HUDEP-2 (cell line): ENCODE measurements around the gene IPO7.
"Not testable (repeated sequence)": the region's sequence is repeated elsewhere in the genome, so short reads cannot be mapped to it uniquely, and the experiment has no call there.

ENCODE experiments used
- DNase-seq, 76 experiments: peaks; one replicate each; lab custom pipeline; 2025; ENCODE audit not compliant: unreplicated experiment in 76 of 76; lab: John Stamatoyannopoulos, UW

IPO7 gene

DNA sequence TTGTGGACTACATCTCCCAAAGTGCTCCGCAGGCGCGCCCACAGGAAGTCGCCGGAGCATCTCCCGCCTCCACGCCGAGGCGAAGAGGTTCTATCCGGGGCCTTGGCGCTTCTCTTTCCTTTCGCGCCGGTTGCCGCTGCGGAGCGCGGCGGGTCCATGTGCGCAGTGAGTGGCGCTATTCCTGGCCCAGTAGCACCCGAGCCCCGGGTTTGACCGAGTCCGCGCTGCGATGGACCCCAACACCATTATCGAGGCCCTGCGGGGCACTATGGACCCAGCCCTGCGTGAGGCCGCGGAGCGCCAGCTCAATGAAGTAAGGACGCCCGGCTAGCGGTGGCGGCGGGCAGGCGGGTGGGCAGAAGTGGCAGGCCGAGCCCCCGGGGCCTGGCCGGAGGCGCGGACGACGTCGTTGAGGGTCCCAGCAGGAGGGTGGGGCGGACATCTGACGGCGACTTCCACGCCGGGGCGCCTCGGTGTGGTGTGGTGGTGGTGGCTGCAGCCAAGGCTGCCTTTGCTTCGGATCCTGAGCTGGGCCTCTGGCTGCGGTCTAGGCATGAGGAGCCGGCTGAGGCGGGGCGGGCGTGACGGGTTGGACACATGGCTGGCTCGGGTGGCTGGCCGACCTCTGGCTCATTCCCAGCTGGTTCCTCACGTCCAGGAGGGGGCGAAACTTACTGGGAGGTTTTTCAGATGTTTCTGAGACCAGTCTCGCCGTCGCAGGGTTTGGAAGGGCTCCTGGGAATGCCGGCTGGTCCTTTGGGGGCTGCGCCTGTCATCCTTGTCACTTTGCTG, at the start of gene IPO7:
Gene IPO7, plus strand, starts transcription at position 118 of the 792 bp plus-strand sequence. Its CDS starts 112 bp downstream, at position 230.
- DNase-seq, result peak in 75 of 76 experiments; percentile 44 to 91 (median 82)

DNA sequence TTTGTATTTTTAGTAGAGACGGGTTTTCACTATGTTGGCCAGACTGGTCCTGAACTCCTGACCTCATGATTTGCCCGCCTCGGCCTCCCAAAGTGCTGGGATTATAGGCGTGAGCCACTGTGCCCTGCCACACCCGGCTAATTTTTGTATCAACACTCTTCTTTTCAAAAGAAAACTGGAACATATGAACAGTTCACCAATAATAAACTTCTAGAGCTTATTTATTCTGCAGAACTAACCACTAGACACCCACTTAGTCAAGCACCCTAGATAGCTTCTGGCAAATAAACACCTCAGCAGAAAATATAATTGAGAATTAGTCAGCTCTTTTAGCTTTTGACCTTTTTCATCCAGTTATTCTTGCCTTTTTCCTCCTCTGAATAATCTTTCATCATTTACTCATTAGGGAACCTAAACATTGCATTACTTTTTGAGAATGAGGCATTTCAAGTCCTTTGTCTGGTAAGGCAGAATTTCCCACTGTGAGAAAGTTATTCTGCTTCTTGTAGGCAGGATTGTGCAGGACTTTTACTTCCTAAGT, 42.7 kb upstream of the IPO7 start:
- no peak for DNase-seq

- no peak for DNase-seq
These were observed 40.3 kb upstream of the IPO7 start for GRCh38 chr11:9344061-9344680.

DNA sequence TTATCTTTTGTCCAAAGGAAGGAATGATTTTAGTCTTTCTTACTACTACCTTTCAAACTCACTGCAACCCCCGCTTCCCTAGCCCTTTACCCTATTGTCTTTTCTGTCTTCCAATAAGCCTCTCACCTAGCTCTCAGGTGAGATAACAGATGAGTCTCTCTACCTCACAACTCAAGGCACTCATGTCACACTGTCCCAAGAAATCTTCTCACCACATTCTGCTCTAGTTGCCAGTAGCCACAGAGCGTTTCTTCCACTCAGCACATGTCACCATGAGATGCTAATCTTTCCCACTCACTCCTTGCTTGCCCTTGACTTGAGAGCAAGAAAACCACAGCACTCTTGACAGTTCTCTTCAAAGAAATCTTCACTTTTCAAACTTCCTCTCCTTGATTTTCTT, 37.4 kb upstream of the IPO7 start:
- DNase-seq, result peak in 13 of 76 experiments; percentile 3 to 44 (median 15)

- not testable (repeated sequence) for DNase-seq
These were observed 36.7 kb upstream of the IPO7 start for GRCh38 chr11:9347779-9348178.

DNA sequence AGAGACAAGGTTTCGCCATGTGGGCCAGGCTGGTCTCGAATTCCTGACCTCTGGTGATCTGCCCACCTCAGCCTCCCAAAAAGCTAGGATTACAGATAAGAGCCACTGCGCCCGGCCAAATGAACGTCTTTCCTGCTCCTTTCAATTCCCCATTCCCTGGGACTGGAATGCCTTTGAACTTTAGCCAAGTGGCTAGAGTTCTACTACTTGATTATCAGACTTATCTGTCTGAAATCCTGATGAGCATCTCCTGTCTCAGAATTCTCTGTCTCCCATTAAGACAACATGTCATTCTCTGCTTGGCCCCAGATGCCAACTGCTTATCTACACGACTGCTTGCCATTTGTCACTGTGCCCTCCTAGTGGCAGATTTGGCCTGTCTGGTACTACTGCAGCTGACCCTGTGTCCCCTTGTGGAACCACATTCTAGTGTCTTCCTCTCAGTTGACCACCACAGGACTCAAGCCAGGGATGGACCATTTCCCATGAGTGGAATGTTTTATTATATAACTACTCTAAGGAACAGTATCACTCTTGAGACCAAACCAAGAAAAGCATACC, 33.1 kb upstream of the IPO7 start:
- peak in 2 of 76 experiments; percentile 1 to 2 for DNase-seq

GRCh38 chr11:9357041-9357440, 27.4 kb upstream of the IPO7 start:
- DNase-seq, result no peak

- DNase-seq, result not testable (repeated sequence)
These were observed 23.4 kb upstream of the IPO7 start for GRCh38 chr11:9360862-9361622.

DNA sequence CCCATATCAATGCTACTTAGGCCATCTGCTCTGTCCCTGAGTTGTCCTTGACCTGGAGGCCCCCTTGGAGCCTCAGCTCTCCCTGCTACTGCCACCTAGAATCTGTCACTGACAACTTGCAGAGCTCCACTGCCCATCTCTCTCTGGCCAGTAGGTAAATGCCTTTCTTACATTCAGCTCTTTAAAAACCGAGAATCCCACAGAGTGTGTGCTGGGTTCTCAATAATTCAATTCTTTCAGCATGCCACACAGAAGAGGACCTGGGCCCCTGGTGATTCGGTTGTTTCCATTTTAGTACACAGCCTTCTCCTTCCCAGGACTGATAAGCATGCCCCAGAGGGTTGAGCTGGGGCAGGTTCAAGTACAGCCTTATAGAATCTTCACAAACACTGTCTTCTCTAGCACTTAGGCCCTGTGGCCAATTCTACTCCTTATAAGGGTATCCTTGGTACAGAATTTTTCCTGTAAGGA, 22.0 kb upstream of the IPO7 start:
- DNase-seq, result peak in 7 of 76 experiments; percentile 2 to 19 (median 5)

DNA sequence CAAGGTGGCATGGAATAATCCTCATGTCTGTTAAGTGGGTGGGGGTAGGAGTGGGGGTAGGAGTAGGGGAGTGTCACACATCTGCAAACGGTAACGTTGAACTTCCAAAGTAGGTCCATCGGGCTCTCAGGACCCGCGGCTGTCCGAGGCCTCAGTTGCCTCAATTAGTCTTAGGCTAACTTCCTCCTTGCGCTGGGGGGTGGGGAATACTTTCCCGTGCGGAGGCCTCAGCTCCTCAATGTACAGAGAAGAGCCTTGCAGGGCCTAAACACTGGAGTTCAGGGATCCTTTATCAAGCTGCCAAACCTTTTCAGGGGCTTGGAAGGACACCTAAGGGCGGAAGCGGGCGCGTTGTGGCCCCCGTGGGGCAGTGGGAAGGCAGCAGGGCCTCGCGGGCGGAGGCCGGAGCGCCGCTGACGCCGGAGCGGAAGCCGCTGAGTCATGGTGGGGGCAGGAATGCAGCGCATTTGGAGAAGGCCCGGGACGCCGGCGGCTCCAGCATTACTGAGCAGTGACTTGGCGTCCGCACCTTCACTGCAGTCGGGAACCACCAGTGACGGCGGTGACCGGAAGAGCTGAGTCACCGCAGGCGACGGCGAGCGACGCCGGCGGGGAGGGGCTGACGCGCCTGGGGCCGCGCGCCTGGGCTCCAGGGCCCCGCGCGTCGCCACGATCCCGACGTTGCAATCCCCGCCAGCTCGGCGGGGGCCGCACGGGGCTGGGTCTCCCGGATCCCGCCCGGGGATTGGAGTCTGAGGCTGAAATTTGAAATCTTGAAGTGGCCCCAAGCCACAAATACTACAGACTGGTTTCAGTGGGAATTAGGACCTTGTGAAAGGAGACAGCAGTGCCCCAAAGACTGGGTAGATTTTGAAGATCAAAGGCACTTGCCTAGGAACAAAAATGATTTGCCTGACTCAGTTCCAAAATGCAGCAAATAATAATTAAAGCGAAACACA, 20.2 kb upstream of the IPO7 start:
- DNase-seq, result peak in 74 of 76 experiments; percentile 35 to 92 (median 84)

DNA sequence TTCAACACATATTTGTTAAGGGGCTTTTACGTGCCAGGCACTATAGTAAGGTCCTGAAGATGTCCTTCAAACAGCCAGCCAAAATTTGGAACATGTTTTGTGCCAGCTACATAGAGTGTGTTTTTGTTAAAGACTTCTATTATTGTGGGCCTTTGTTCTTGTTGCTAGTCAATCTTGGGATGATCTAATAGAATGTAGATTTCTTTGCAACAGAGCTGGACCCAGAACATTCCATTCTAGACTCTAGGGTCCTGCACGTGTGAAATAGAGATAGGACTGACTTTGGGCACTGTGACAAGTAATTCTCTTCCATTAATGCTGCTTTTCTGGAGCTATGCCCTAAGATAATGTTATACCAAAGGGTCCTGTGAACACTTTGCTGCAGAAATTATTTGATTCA, 16.9 kb upstream of the IPO7 start:
- peak in 12 of 76 experiments; percentile 5 to 43 (median 20) for DNase-seq

- DNase-seq, result no peak
These were observed 7.4 kb upstream of the IPO7 start for GRCh38 chr11:9377036-9377435.

- DNase-seq, result no peak
These were observed 5.4 kb upstream of the IPO7 start for GRCh38 chr11:9379041-9379440.

- no peak for DNase-seq
These were observed 3.7 kb upstream of the IPO7 start for GRCh38 chr11:9380773-9381172.

DNA sequence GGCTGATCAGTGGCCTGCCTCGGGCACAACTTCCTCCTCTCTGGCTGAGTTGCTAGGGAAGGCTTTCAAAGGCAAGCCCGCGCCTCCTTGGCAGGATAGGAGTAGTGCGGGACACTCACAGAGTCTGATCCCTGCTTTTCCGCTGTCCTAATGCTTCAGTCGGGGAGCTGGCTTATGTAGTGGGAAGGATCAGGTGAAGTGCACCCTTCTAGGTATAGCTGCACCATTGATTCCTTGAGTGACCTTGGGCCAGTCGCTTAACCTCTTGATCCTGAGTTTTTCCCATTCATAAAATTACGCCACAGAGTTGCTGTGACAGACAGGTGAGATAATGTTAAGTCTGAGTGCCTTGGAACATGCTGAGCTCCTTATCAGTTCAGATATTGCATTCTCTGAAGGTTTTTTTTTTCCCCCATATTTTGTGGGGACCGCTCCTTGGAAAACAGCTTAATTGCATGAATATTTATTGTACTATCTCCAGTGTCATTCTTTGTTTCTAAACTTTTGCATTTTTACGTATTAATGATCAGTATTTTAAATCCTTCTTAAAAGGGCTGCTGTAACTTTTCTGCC, 961 bp downstream of the IPO7 start:
- peak in 24 of 76 experiments; percentile 6 to 59 (median 38) for DNase-seq

- DNase-seq, result no peak
These were observed 1.6 kb downstream of the IPO7 start for GRCh38 chr11:9386086-9386485.

- DNase-seq, result no peak
These were observed 2.4 kb downstream of the IPO7 start for GRCh38 chr11:9386901-9387300.

DNA sequence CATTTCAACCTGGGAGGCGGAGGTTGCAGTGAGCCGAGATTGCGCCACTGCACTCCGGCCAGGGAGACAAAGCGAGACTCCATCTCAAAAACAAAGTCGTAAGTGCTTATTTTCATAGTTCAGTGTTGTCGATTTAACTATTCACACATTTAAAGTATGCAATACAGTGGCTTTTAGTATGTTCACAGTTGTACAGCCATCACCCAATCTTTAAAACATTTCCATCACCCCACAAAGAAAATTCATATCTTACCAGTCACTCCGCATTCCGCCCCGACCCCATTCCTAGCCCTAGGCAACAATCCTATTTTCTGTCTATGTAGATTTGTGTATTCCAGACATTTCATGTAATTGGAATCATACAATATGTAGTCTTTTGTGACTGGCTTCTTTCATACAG, 11.9 kb downstream of the IPO7 start:
- DNase-seq, result no peak

DNA sequence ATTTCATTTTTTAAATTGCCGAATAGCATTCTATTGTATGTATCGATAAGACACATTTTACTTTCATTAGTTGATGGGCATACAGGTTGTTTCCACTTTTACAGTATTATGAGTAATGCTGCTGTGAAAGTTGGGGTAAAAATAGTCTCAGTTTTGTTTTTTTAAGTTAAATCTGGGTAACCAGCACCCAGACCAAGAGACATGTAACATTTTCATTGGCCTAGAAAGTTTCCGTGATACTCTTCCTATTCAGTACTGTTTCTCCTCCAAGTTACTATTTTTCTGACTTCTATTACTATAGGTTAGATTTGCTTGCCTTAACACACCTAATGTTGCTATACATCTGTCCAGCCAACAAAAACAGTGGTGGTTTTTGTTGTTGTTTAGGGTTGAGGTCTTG, 12.3 kb downstream of the IPO7 start:
- DNase-seq, result no peak
